NT2/D1 (cell line): Measurements from ENCODE around the gene GJA3.

Experiments used
- YY1 ChIP-seq: IDR thresholded peaks from 2 replicates; pipeline ENCODE4 v1.6.1; 2011; ENCODE audit not compliant: insufficient read length, insufficient read depth
- ZNF274 ChIP-seq: IDR thresholded peaks from 2 replicates; pipeline ENCODE4 v1.6.1; 2011; ENCODE audit warnings: mild to moderate bottlenecking, low read depth, low read length

- TF ChIP-seq YY1 (no peak), ZNF274 (no peak)
These were observed 70.5 kb downstream of the GJA3 start for GRCh38 chr13:20090349-20090748.
